ENCODE data around the gene CTCFL.
A peak's percentile ranks its signal among the peaks of the same experiment; 100 is the strongest.
"Not testable (repeated sequence)": the region's sequence is repeated elsewhere in the genome, so short reads cannot be mapped to it uniquely, and the experiment has no call there.

The CTCFL gene

DNA sequence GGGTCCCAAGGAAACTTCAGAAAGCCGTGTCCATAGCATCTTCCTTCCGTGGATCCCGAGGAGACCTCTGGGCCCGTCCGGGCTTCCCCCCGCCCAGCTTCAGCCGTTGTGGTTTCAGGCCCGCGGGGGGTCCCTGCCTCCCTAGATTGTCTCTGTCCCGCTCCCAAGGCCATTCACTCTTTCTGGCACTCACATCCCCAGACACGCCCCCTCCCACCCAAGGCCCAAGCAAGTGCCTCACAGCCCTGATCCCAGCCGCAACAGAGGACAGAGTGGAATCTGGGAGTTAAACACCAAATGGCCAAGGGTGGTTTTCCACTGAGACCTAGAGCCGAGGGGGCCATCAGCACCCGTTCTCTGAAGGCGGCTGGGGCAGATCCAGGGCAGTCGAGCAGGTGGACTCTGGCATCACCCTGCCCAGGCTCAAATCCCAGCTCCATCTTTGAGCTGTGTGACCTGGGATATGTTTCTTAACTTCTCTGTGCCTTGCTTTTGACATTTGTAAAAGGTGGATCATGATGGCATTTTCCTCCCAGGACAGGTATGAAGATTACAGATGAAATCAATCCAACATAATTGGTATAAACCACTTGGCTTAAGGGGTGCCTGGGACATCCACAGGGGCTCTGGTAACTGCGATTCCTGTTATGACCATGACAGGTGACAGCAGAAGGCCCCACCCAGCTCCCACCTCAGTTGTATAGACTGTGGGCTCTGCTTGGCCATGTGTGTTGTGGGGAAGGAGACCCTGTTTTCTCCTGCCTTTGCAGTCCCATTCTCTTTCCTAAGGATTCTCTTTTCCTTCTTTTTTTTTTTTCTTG lies 48.1 kb downstream of the CTCFL start:
- DNase-seq, result no peak

GRCh38 chr20:57476084-57476526 lies 48.8 kb downstream of the CTCFL start:
- no peak for DNase-seq

DNA sequence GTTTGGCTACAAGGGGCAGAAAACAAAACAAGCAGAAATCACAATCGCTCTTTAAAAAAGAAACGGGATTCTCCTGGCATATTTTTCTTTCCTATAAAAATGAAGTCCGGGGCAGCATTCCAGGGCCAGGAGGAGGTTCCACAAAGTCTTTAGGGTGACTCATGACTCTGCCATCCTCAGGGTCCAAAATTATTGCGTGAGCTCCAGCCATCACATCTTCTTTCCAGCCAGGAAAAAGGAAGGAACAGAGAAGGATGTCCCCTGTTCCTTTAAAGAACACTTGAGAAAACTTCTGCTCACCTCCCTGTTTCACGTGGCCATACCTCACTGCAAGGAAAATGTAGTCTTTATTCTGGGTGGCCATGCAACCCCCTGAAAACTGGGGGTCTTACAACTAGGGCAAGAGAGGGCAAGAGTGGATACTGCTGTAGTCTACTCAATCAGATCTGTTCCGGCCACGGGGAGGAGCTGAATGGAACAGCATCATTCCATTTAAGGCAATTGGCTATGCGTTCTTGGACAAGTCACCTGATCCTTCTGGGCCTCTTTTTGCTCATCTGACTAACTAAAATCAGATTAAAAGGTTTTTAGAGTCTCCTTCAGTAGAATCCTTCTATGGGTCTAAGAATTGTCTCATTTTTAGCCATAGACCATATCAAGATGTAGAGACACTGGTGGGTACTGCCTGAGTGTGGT lies 49.4 kb downstream of the CTCFL start:
- no peak for DNase-seq

DNA sequence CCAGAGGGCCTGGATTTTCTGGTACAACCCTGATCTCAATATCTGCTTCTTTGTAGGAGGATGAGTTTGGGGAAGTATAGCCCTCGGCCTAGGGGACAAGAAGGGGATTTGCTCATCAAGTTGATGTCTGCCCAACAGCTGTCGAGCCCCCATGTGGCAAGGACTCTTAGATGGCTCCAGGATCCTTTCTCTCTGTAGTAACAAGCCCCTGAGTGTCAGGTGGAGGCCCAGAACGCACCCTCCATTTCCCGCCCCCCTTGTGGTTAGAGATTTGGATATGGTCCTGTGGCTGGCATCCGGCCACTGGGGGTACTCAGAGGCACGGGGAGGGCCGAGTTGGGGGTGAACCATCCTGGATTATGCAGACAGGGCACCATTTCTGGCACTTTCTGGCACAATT lies 50.1 kb downstream of the CTCFL start:
- no peak for DNase-seq

- DNase-seq, result no peak
Observed at GRCh38 chr20:57474205-57474604, 50.7 kb downstream of the CTCFL start.

DNA sequence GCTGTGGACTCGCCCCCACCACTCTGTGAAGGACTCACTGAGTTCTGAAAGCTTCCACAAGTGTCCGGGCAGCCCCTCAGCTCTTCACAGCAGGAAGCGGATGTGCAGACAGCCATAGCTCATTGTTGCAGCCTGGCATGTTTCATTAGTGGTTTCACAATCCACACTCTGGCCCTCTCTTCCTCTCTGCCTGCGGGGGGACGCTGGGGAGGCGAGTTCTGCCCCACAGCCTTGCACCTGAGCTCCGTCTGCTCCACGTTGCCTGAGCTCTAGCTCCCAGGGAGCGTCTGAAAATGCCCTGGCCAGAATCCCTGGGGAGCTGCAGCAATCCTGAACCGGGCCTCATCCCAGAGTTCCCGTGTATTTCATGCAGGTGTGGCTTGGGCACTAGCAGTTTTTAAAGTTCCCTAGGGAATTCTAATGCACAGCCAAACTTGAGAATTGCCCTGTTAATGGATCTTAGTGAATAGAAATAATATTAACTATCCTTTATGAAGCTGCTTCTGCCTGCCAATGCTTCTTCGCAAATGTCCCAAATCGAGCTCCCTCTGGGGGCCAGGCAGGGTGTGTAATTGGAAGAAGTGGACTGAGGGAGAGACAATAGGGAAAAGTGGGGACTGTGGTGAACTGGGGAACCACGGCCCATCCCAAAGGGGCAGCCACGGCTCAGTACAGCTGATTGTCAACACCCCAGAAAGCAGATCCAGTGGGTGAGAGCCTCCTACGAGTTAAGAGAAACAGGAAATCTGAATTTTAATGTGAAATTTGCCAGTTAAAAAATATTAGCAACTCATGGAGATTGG lies 51.5 kb downstream of the CTCFL start:
- peak; percentile 14 for DNase-seq

DNA sequence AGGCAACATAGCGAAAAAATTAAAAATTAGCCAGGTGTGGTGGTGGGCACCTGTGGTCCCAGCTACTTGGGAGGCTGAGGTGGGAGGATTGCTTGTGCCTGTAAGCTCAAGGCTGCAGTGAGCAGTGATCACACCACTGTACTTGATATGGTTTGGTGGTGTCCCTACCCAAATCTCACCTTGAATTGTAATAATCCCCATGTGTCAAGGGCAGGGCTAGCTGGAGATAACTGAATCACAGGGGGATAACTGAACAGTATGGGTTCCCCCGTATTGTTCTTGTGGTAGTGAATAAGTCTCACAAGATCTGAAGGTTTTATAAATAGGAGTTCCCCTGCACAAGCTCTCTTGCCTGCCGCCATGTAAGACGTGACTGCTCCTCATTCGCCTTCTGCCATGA lies 52.5 kb downstream of the CTCFL start:
- not testable (repeated sequence) for DNase-seq

- no peak for DNase-seq
Observed at GRCh38 chr20:57471496-57472372, 53.2 kb downstream of the CTCFL start.

GRCh38 chr20:57470666-57471495 lies 54.1 kb downstream of the CTCFL start:
- no peak for DNase-seq

DNA sequence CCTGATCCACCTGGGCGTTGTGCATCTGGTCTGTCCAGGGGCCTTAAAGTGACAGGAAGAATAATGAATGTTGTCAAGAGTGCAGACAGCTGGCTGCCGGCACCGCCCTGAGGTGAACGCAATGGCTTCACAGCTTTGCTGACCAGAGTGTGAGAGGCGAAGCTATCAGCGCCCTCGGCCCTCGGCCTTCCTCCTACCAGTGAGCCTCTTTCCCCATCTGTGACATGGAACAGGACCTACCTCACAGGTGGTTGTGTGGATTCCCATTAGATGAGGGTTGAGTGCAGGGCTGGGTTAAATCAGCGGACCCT lies 54.8 kb downstream of the CTCFL start:
- no peak for DNase-seq

DNA sequence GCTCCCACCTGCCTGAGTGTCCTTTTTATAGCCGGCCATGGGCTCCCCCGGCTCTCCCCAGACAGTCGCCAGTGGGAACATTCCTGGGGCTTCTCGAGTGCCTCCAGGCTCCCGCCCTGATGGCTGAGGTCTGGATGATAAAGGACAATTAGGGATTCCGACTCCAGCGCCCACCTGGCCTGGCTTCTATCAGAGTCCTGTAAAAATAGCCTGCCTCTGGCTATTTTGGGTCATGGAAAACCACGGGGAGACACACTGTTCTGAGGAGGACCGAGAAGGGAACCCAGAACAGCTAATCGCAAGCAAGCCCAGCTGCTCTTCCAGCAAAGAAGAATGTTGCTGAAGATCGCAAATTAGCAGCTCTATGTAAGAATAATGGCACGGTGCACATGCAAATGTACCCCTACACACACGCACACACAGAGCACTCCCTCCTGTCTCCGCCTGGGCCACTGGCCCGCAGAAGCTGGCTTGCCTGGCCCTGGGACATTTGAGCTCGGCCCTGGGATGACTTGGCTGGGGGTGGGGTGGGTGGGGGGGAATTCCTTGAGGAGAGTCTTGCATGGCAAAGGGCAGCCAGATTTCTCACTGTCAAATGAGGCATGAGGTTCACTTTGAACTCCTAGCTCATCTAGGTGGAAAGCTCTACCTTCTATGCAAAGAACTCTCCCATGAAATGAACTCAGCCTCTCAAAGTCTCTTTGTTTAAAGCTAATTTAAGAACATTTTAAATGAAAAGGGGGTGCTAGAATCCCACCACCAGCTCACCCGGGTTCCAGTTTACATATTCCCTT lies 55.3 kb downstream of the CTCFL start:
- no peak for DNase-seq

GRCh38 chr20:57468523-57469417 lies 56.2 kb downstream of the CTCFL start:
- DNase-seq, result no peak

DNA sequence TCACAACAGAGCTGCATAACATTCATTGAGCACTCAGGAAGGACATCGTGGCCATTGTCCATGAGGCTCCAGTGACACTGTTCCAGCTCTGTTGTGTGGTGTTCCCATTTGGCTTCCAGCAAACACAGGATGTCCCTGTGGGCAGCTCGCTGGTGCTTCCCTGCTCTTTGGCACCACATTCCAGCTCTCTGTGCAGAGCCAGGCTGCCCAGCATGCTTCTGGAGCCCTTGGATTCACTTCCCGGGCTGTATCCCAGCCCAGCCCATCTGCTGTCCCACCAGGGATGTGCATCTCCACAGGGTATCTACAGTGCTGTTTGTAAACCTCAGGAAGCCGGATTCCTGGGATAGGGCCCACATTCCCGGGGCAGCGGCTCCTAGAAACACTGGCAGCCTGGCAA lies 57.2 kb downstream of the CTCFL start:
- no peak for DNase-seq

DNA sequence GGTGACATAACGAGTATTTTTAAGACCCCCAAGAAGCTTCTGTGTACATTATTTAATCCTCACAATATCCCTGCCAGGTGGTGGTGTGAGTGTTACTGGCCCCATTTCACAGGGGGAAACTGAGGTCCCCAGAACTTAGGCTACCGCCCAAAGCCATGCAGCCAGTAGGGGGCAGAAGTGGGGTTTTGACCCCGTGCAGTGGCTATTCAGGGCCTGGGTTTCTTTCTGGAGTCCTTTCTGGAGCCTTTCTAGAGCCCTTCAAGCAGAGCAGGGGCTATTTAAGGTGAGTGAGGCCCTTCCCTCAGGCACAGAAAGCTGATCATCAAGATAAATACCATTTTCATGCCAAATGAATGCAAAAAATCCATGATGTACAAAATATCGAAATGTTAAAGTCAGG lies 59.0 kb downstream of the CTCFL start:
- no peak for DNase-seq

GRCh38 chr20:57465486-57465885 lies 59.5 kb downstream of the CTCFL start:
- DNase-seq, result no peak

DNA sequence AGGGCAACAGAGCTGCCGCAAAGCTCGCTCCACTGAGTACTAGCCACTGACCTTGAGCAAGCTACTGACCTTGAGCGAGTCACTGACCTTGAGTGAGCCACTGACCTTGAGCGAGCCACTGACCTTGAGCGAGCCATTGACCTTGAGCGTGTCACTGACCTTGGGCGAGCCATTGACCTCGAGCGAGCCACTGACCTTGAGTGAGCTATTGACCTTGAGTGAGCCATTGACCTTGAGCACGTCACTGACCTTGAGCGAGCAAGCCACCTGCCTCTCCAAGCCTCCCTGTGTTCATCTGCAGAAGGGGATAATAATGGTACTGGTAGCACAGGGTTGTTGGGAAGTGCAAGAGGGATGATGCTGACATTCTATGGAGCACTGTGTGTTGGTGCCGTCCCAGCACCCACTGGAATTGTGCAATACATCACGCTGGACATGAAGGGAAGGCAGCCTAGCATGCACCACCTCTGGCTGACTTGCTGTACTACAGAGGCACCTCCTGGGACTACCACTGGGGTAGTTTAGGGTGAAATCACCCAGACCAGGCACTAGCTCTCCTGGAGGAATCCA lies 60.2 kb downstream of the CTCFL start:
- no peak for DNase-seq

DNA sequence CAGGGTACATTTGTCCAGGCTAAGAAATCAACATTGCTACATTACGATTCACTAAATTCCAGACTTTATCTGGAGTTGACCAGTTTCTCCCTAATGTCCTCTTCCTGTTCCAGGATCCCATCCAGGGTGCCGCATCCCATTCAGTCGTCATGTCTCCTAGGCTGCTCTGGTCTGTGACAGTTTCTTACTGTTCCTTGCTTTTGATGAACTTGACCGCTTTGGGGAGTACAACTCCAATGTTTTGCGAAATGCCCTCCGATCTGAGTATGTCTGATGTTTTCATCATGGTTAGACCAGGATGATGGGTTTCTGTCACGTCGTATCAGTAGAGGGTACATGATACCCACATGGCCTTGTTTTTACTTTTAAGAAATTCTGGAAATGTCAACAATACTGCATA lies 62.2 kb downstream of the CTCFL start:
- DNase-seq, result no peak

GRCh38 chr20:57461726-57462125 lies 63.2 kb downstream of the CTCFL start:
- DNase-seq, result no peak

DNA sequence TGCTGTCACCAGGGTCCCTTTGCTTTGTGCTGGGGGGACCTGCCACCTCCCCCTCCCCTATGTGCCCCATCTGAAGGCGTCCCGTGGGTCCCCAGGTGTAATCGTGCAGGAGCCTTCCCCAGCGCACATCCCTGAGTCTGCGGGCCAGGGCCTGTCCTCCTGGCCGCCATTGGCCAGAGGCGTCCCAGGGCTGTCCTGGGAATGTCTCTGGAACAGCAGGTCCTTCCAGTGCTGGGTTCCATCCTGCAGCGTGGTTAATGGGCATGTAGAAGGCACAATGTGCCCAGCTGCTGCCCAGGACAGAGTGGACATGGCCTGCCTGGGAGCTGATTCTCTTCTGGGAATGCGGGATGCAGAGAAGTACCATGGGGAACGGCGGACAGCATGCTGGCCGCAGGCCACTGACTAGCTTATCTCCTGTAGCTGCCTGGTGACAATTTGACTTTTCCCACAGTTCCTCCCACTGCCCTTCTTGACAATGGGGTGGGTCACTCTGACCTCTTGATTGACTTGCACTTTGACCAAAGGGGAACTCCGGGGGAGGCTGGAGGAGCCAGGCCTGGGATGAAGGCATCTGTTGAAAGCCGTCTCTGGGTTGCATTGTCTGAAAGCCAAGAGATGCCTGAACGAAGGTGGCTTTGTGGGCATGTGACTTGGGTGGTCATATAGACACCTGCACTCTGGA lies 64.0 kb downstream of the CTCFL start:
- no peak for DNase-seq
